Smooth muscle cell (in vitro differentiated cells): ENCODE data around the gene CHKB. TPM values are rescaled to one million over a fixed set of nuclear protein-coding genes. Genes with fewer than 3 reads are reported as not detected.

Experiments used
- DNase-seq: peaks from one replicate; lab custom pipeline; 2025; ENCODE audit not compliant: unreplicated experiment; lab: John Stamatoyannopoulos, UW
- H2AFZ ChIP-seq: fragments of 200-600 bp; sonication (generic); 2 replicates; pipeline ENCODE4 v1.6.0; 2016; ENCODE audit warnings: antibody characterized with exemption, low read depth, mild to moderate bottlenecking
- H3F3A ChIP-seq: fragments of 200-600 bp; sonication (generic); 2 replicates; pipeline ENCODE4 v1.6.0; 2017; ENCODE audit warnings: antibody characterized with exemption, low read depth
- H3K27ac ChIP-seq: fragments of 200-600 bp; sonication (generic); 2 replicates; pipeline ENCODE4 v1.5.1; 2016; ENCODE audit warnings: low read depth, mild to moderate bottlenecking
- H3K27me3 ChIP-seq: fragments of 200-600 bp; sonication (generic); 2 replicates; pipeline ENCODE4 v1.6.1; 2016; ENCODE audit warnings: low read depth, mild to moderate bottlenecking
- H3K36me3 ChIP-seq: fragments of 200-600 bp; sonication (generic); 2 replicates; pipeline ENCODE4 v1.5.1; 2016; ENCODE audit warnings: low read depth
- H3K4me1 ChIP-seq: fragments of 200-600 bp; sonication (generic); 2 replicates; pipeline ENCODE4 v1.5.1; 2016; ENCODE audit warnings: low read depth
- H3K4me2 ChIP-seq: fragments of 200-600 bp; sonication (generic); 2 replicates; pipeline ENCODE4 v1.6.0; 2016; ENCODE audit warnings: mild to moderate bottlenecking
- H3K4me3 ChIP-seq: fragments of 200-600 bp; sonication (generic); 2 replicates; pipeline ENCODE4 v1.5.1; 2016; ENCODE audit warnings: mild to moderate bottlenecking
- H3K79me2 ChIP-seq: fragments of 200-600 bp; sonication (generic); 2 replicates; pipeline ENCODE4 v1.6.0; 2016; ENCODE audit warnings: low read depth, mild to moderate bottlenecking
- H3K9ac ChIP-seq: fragments of 200-600 bp; sonication (generic); 2 replicates; pipeline ENCODE4 v1.6.0; 2016; ENCODE audit warnings: low read depth
- H3K9me3 ChIP-seq: fragments of 200-600 bp; sonication (generic); replicated peaks from 2 replicates; pipeline ENCODE4 v1.5.1; 2016; ENCODE audit warnings: low read depth
- H4K20me1 ChIP-seq: fragments of 200-600 bp; sonication (generic); 2 replicates; pipeline ENCODE4 v1.6.0; 2016; ENCODE audit warnings: low read depth
- WGBS: methylation state at CpG from one replicate; pipeline ENCODE4 v1.1.7; 2016; ENCODE audit warnings: low lambda C conversion rate; 5-methylcytosine and 5-hydroxymethylcytosine counted together
- polyA plus RNA-seq: library from polyadenylated mRNA; unstranded; fragments of >200 nt; fragmentation: Nextera tagmentation; extraction: Ambion mirVana; gene quantifications from 2 replicates; pipeline ENCODE4 v1.2.1, GENCODE V29; 2016
- total RNA-seq: library from RNA; depleted of rRNA; stranded (reverse); fragments of >200 nt; gene quantifications from 2 replicates; pipeline ENCODE4 v1.2.3, GENCODE V29; 2014
- TF ChIP-seq, protein P1 (sequence below): fragments of 200-600 bp; sonication (generic); IDR thresholded peaks from 2 replicates; pipeline ENCODE4 v1.5.1; 2017; ENCODE audit warnings: borderline replicate concordance, mild to moderate bottlenecking, antibody characterized with exemption; ENCODE audit not compliant: insufficient read depth, poor library complexity, severe bottlenecking

Gene CHKB
- total and polyA plus RNA-seq, 2 experiments from 2014 or later, result 35.2 to 62.8 TPM

DNA sequence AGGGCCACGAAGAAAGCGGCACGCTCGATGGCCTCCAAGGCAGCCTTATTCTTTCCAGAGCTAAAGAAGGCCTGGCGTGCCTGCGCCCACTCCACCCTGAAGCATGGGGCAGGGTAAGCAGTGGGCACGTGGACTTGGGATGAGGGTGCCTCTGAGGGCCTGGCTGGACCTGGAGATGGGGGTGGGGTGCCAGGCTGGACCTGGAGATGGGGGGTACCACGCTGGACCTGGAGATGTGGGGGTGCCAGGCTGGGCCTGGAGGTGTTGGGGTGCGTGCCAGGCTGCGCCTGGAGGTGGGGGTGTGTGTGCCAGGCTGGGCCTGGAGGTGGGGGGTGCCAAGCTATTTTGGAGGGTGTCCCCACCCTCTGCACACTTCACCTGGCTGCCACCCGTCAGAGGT lies 9.7 kb downstream of the CHKB start:
- no peaks in the 10 kb centered on the region for H3K79me2 ChIP-seq
- no peaks in the 10 kb centered on the region for H3K4me1 ChIP-seq
- H3K4me2 ChIP-seq, result no peak overlapping the region
- no peak overlapping the region for H2AFZ ChIP-seq
- no peaks in the 10 kb centered on the region for H4K20me1 ChIP-seq
- H3K9me3 ChIP-seq, result no peaks in the 10 kb centered on the region
- no peak overlapping the region for H3K27ac ChIP-seq
- no peaks in the 10 kb centered on the region for H3K27me3 ChIP-seq
- H3F3A ChIP-seq, result no peaks in the 10 kb centered on the region
- H3K4me3 ChIP-seq, result no peak overlapping the region
- peaks cover 3% of the 10 kb centered on the region for H3K36me3 ChIP-seq
- TF ChIP-seq, protein P1, sequence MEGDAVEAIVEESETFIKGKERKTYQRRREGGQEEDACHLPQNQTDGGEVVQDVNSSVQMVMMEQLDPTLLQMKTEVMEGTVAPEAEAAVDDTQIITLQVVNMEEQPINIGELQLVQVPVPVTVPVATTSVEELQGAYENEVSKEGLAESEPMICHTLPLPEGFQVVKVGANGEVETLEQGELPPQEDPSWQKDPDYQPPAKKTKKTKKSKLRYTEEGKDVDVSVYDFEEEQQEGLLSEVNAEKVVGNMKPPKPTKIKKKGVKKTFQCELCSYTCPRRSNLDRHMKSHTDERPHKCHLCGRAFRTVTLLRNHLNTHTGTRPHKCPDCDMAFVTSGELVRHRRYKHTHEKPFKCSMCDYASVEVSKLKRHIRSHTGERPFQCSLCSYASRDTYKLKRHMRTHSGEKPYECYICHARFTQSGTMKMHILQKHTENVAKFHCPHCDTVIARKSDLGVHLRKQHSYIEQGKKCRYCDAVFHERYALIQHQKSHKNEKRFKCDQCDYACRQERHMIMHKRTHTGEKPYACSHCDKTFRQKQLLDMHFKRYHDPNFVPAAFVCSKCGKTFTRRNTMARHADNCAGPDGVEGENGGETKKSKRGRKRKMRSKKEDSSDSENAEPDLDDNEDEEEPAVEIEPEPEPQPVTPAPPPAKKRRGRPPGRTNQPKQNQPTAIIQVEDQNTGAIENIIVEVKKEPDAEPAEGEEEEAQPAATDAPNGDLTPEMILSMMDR, result no peak
- no peak overlapping the region for H3K9ac ChIP-seq
- no peak for DNase-seq
- WGBS, result 94% methylated on average over 11 of the region's 11 CpGs

GRCh38 chr22:50571264-50572175 lies 11.1 kb downstream of the CHKB start:
- Histone ChIP-seq H2AFZ (no peak overlapping the region), H4K20me1 (no peaks in the 10 kb centered on the region), H3K4me1 (no peaks in the 10 kb centered on the region), H3K9ac (no peak overlapping the region), H3F3A (no peaks in the 10 kb centered on the region), H3K79me2 (no peaks in the 10 kb centered on the region), H3K9me3 (no peaks in the 10 kb centered on the region), H3K4me3 (no peak overlapping the region), H3K36me3 (peaks cover 3% of the 10 kb centered on the region), H3K27me3 (no peaks in the 10 kb centered on the region), H3K27ac (no peak overlapping the region), H3K4me2 (no peak overlapping the region)
- WGBS, result 95% methylated on average over 26 of the region's 26 CpGs
- TF ChIP-seq, protein P1, result no peak
- DNase-seq, result no peak

DNA sequence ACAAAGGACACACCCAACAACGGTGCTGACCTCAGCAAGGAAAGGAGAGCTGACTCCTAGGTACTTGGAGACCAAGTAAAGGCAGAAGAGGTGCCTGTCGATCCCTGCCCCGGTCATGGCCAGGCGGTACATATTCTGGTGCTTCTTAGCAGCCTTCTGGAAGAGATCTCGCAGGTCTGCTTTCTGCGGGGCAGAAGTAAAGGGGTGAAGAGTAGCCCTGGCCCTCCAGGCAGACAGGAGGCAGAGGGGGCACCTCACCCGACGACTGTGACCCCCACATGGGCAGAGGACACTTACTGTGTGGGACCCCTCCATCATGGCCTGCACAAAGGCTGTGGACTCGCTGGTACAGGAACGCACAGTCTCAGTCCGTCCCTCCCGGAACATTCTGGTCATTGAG lies 11.8 kb downstream of the CHKB start:
- Histone ChIP-seq H3K36me3 (peaks cover 3% of the 10 kb centered on the region), H2AFZ (no peak overlapping the region), H3K27ac (no peak overlapping the region), H3K4me3 (no peak overlapping the region), H3K9ac (no peak overlapping the region), H3F3A (no peaks in the 10 kb centered on the region), H3K4me1 (no peaks in the 10 kb centered on the region), H3K27me3 (no peaks in the 10 kb centered on the region), H3K4me2 (no peak overlapping the region), H3K79me2 (no peaks in the 10 kb centered on the region), H4K20me1 (no peaks in the 10 kb centered on the region), H3K9me3 (no peaks in the 10 kb centered on the region)
- no peak for DNase-seq
- TF ChIP-seq, protein P1, result no peak
- WGBS, result 98% methylated on average over 12 of the region's 12 CpGs
